A549 (cell line): Measurements from ENCODE around the gene ANKS1B. TPM values are rescaled to one million over a fixed set of nuclear protein-coding genes. Genes with fewer than 3 reads are reported as not detected.

Experiments used
- ATAC-seq, 2 experiments: fragments of 200-7000 bp in 1 of 2; fragments of >200 bp in 1 of 2; cut with Nextera tagmentation in 1 of 2; cut with Tn5 transposase in 1 of 2; 3 replicates each; pipeline versions ENCODE4 v1.8.0 to v1.9.1; 2018 to 2020; ENCODE audit warnings: mild to moderate bottlenecking in 1 of 2, moderate library complexity in 1 of 2
- CTCF ChIA-PET: fragments of 300-600 bp; sonication (Branson Sonifier 250); formaldehyde crosslinking; extraction: SDS; loops from one replicate; lab custom pipeline; 2021; ENCODE audit warnings: antibody characterized with exemption, inconsistent platforms; lab: Yijun Ruan, JAX
- POLR2A ChIA-PET: fragments of 350-600 bp; formaldehyde crosslinking; extraction: SDS; loops from one replicate; lab custom pipeline; 2021; ENCODE audit warnings: antibody characterized with exemption, inconsistent platforms; lab: Yijun Ruan, JAX
- DNase-seq, 2 experiments: peaks; one replicate each; pipeline versions ENCODE4 v3.0.0 to v3.0.0-alpha.2; 2011 to 2016; ENCODE audit warnings: low read depth in 1 of 2, low spot score in 1 of 2
- FAIRE-seq: peaks from 2 replicates; lab custom pipeline; 2011; peaks lifted over from hg19 to GRCh38; lab: Jason Lieb, UNC
- H3K27ac ChIP-seq, 2 experiments: fragments of >200 bp; sonication (Bioruptor Twin); formaldehyde crosslinking; 3 replicates each; pipeline ENCODE4 v1.5.1; 2016 to 2017
- H3K4me1 ChIP-seq: fragments of >200 bp; sonication (Bioruptor Twin); formaldehyde crosslinking; 3 replicates; pipeline ENCODE4 v1.6.1; 2016
- H3K4me2 ChIP-seq: fragments of >200 bp; sonication (Bioruptor Twin); formaldehyde crosslinking; 3 replicates; pipeline ENCODE4 v1.6.1; 2016
- H3K4me3 ChIP-seq: fragments of >200 bp; sonication (Bioruptor Twin); formaldehyde crosslinking; 3 replicates; pipeline ENCODE4 v1.5.1; 2016
- H3K9me3 ChIP-seq: fragments of >200 bp; sonication (Bioruptor Twin); formaldehyde crosslinking; 3 replicates; pipeline ENCODE4 v1.6.1; 2016
- CBX8 ChIP-seq: fragments of 200-600 bp; sonication (generic); IDR thresholded peaks from 2 replicates; pipeline ENCODE4 v1.6.1; 2016
- CEBPB ChIP-seq, 2 experiments: fragments of >200 bp in 1 of 2; sonication (Bioruptor Twin) in 1 of 2; formaldehyde crosslinking in 1 of 2; IDR thresholded peaks; 2 replicates each; pipeline ENCODE4 v1.6.1; 2012 to 2016
- CTCF ChIP-seq: fragments of >200 bp; sonication (Bioruptor Twin); formaldehyde crosslinking; IDR thresholded peaks from 3 replicates; pipeline ENCODE4 v1.5.1; 2016
- EHMT2 ChIP-seq: fragments of 200-600 bp; sonication (generic); IDR thresholded peaks from 2 replicates; pipeline ENCODE4 v1.6.1; 2016; ENCODE audit warnings: antibody characterized with exemption, low read depth, mild to moderate bottlenecking, moderate library complexity
- FOSB ChIP-seq: fragments of 250-450 bp; sonication (Bioruptor Pico); IDR thresholded peaks from 2 replicates; pipeline ENCODE4 v1.5.0; 2020; ENCODE audit warnings: mild to moderate bottlenecking, moderate library complexity
- FOSL2 ChIP-seq, 2 experiments: fragments of 450-650 bp in 1 of 2; fragments of >200 bp in 1 of 2; sonication (Bioruptor Twin) in 1 of 2; formaldehyde crosslinking; IDR thresholded peaks; 2 replicates each; pipeline versions ENCODE4 v1.5.0 to v1.6.1; 2016 to 2020; ENCODE audit warnings: mild to moderate bottlenecking in 1 of 2, moderate library complexity in 1 of 2
- GATA3 ChIP-seq: IDR thresholded peaks from 2 replicates; pipeline ENCODE4 v1.6.1; 2012; ENCODE audit warnings: borderline replicate concordance
- HEYL ChIP-seq: fragments of 250-450 bp; sonication (Bioruptor Pico); IDR thresholded peaks from 2 replicates; pipeline ENCODE4 v1.8.0; 2021; ENCODE audit warnings: mild to moderate bottlenecking, moderate library complexity
- HMGXB4 ChIP-seq: fragments of 250-450 bp; sonication (Bioruptor Pico); IDR thresholded peaks from 2 replicates; pipeline ENCODE4 v1.5.0; 2021; ENCODE audit warnings: mild to moderate bottlenecking, moderate library complexity, borderline replicate concordance
- HOXB5 ChIP-seq: fragments of 250-450 bp; sonication (Bioruptor Pico); IDR thresholded peaks from 2 replicates; pipeline ENCODE4 v1.5.0; 2020; ENCODE audit warnings: mild to moderate bottlenecking, moderate library complexity
- KDM1A ChIP-seq: fragments of 200-600 bp; sonication (generic); IDR thresholded peaks from 2 replicates; pipeline ENCODE4 v1.6.1; 2016; ENCODE audit warnings: low read depth, mild to moderate bottlenecking
- KDM5A ChIP-seq: fragments of 200-600 bp; sonication (generic); IDR thresholded peaks from 2 replicates; pipeline ENCODE4 v1.6.1; 2016; ENCODE audit warnings: antibody characterized with exemption, mild to moderate bottlenecking
- MAZ ChIP-seq: fragments of 150-350 bp; IDR thresholded peaks from 2 replicates; pipeline ENCODE4 v1.6.1; 2014; ENCODE audit warnings: antibody characterized with exemption, low read depth, low read length, borderline replicate concordance
- MYC ChIP-seq: IDR thresholded peaks from 2 replicates; pipeline ENCODE4 v1.6.1; 2012; ENCODE audit warnings: mild to moderate bottlenecking, inconsistent platforms, low read length, improper control_type of control experiment, borderline replicate concordance
- POLR2A ChIP-seq: IDR thresholded peaks from 2 replicates; pipeline ENCODE4 v1.6.1; 2012; ENCODE audit warnings: mild to moderate bottlenecking, low read length
- RAD21 ChIP-seq, 2 experiments: fragments of >200 bp in 1 of 2; sonication (Bioruptor Twin) in 1 of 2; formaldehyde crosslinking in 1 of 2; IDR thresholded peaks in 1 of 2; conservative IDR thresholded peaks in 1 of 2; 2 replicates in 1 of 2; 3 replicates in 1 of 2; pipeline ENCODE4 v1.6.1; 2012 to 2018; ENCODE audit warnings: inconsistent platforms in 1 of 2
- RARB ChIP-seq: fragments of 250-450 bp; sonication (Bioruptor Pico); IDR thresholded peaks from 2 replicates; pipeline ENCODE4 v1.8.0; 2021; ENCODE audit warnings: mild to moderate bottlenecking, moderate library complexity
- RNF2 ChIP-seq: fragments of 200-600 bp; sonication (generic); IDR thresholded peaks from 2 replicates; pipeline ENCODE4 v1.6.1; 2016; ENCODE audit warnings: low read depth, mild to moderate bottlenecking, antibody characterized with exemption, moderate library complexity, borderline replicate concordance
- TP53 ChIP-seq: fragments of 250-450 bp; sonication (Bioruptor Pico); IDR thresholded peaks from 2 replicates; pipeline ENCODE4 v1.5.0; 2021; ENCODE audit warnings: mild to moderate bottlenecking, moderate library complexity
- ZC3H11A ChIP-seq: fragments of 450-650 bp; IDR thresholded peaks from 2 replicates; pipeline ENCODE4 v1.6.1; 2014; ENCODE audit warnings: antibody characterized with exemption, mild to moderate bottlenecking
- ZNF302 ChIP-seq: fragments of 250-450 bp; sonication (Bioruptor Pico); IDR thresholded peaks from 2 replicates; pipeline ENCODE4 v1.9.0; 2021; ENCODE audit warnings: inconsistent platforms, mild to moderate bottlenecking, moderate library complexity
- ZSCAN20 ChIP-seq: fragments of 250-450 bp; sonication (Bioruptor Pico); IDR thresholded peaks from 2 replicates; pipeline ENCODE4 v1.8.0; 2022; ENCODE audit warnings: mild to moderate bottlenecking, moderate library complexity
- WGBS: methylation state at CpG from one replicate; pipeline ENCODE4 v1.1.6; 2017; ENCODE audit errors: missing lambda C conversion rate; 5-methylcytosine and 5-hydroxymethylcytosine counted together
- polyA plus RNA-seq, 4 experiments: library from polyadenylated mRNA; depleted of rRNA in 3 of 4; stranded (reverse); fragments of >200 nt; fragmentation: RNase III in 1 of 4; extraction: RNeasy Plus Mini Kit Qiagen cat#74134 plus additional on column Dnase treatment in 1 of 4; gene quantifications; 2 replicates in 3 of 4; 3 replicates in 1 of 4; pipeline ENCODE4 v1.2.3, GENCODE V29; 2011 to 2017
- TF ChIP-seq, protein P1 (sequence below): fragments of 250-450 bp; sonication (Bioruptor Pico); IDR thresholded peaks from 2 replicates; pipeline ENCODE4 v1.5.0; 2020; ENCODE audit warnings: low read depth, mild to moderate bottlenecking, moderate library complexity
- TF ChIP-seq, protein P2 (sequence below): fragments of >200 bp; sonication (Bioruptor Twin); formaldehyde crosslinking; IDR thresholded peaks from 2 replicates; pipeline ENCODE4 v1.6.1; 2016

The ANKS1B gene
- polyA plus RNA-seq, 2 of the 4 experiments (the other 2 are of a cell fraction) = 1.5 to 2.2 TPM

- Histone ChIP-seq H3K27ac (no peak overlapping the region), H3K4me3 (no peak overlapping the region), H3K4me1 (no peaks in the 10 kb centered on the region), H3K9me3 (no peaks in the 10 kb centered on the region), H3K4me2 (no peak overlapping the region)
- ATAC-seq (no peak), FAIRE-seq (no peak), DNase-seq (no peak)
- TF ChIP-seq HMGXB4 (CRISPR knock-in tag) (no peak), KDM5A (no peak), ZNF302 (CRISPR knock-in tag) (no peak), POLR2A (no peak), HEYL (CRISPR knock-in tag) (no peak), RNF2 (no peak), CBX8 (no peak)
- 30% methylated on average over 3 of the region's 3 CpGs for WGBS
- POLR2A ChIA-PET = no interaction called here
- CTCF ChIA-PET = no interaction called here
Observed at GRCh38 chr12:99783421-99783820, 201.3 kb downstream of the ANKS1B start.

DNA sequence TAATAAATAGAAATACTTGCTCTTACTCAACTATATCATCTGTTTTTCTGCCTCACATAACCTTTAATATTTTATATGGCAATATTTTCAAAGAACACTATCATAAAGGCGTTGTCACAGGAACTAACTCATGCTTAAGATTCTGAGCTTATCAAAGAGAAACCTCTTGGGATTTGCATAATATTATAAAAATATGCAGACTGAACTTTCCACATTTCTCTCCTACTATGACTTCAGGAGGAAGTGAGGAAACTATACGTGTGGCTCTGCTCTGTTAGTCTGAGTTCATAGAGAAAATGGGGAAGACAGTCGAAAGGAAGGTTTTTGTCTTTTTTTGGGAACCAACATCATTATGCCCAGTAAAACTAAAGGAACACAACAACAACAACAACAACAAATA, 212.5 kb downstream of the ANKS1B start:
- TF ChIP-seq RAD21 (conservative IDR thresholded peaks at IDR 0.05 in 1 of 2, IDR thresholded peaks at IDR 0.05 in 1 of 2) (no peak), RNF2 (no peak), MYC (no peak), TP53 (CRISPR knock-in tag) (no peak), RARB (CRISPR knock-in tag) (no peak), HEYL (CRISPR knock-in tag) (no peak), FOSB (CRISPR knock-in tag) (no peak), ZSCAN20 (CRISPR knock-in tag) (no peak), HOXB5 (CRISPR knock-in tag) (no peak), EHMT2 (no peak), MAZ (no peak), CTCF (no peak), ZC3H11A (no peak), KDM1A (no peak), HMGXB4 (CRISPR knock-in tag) (no peak), CEBPB (IDR thresholded peaks at IDR 0.05) (no peak), FOSL2 (IDR thresholded peaks at IDR 0.05) (no peak), FOSL2 (CRISPR knock-in tag; IDR thresholded peaks at IDR 0.05) (no peak), GATA3 (no peak)
- TF ChIP-seq, protein P1, sequence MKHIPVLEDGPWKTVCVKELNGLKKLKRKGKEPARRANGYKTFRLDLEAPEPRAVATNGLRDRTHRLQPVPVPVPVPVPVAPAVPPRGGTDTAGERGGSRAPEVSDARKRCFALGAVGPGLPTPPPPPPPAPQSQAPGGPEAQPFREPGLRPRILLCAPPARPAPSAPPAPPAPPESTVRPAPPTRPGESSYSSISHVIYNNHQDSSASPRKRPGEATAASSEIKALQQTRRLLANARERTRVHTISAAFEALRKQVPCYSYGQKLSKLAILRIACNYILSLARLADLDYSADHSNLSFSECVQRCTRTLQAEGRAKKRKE = no peak
- TF ChIP-seq, protein P2, sequence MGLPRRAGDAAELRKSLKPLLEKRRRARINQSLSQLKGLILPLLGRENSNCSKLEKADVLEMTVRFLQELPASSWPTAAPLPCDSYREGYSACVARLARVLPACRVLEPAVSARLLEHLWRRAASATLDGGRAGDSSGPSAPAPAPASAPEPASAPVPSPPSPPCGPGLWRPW = no peak
- no peak for DNase-seq
- ChIA-PET POLR2A (no interaction called here), CTCF (no interaction called here)
- Histone ChIP-seq H3K4me1 (no peaks in the 10 kb centered on the region), H3K27ac (no peak overlapping the region), H3K4me3 (no peak overlapping the region), H3K4me2 (no peak overlapping the region), H3K9me3 (no peaks in the 10 kb centered on the region)
- 42% methylated on average over 3 of the region's 3 CpGs for WGBS
- FAIRE-seq = no peak
- ATAC-seq = no peak
